ENCODE data around the gene ZNF764. TPM values are rescaled to one million over a fixed set of nuclear protein-coding genes. Genes with fewer than 3 reads are reported as not detected.
"Not testable (repeated sequence)": the region's sequence is repeated elsewhere in the genome, so short reads cannot be mapped to it uniquely, and the experiment has no call there.

Gene ZNF764
- total RNA-seq, 4 donors from 2014 or later: 12.5 to 16.7 (median 15.3) TPM

- TF ChIP-seq CTCF (IDR thresholded peaks at IDR 0.05): no peak
- TF ChIP-seq EP300 (IDR thresholded peaks at IDR 0.05): no peak
- no peak for TF ChIP-seq POLR2A (IDR thresholded peaks at IDR 0.05)
- no peak overlapping the region for H3K27ac ChIP-seq
- 94 to 96% methylated on average over 4 of the region's 4 CpGs for WGBS, 2 donors
Measured at GRCh38 chr16:30592871-30593270, 34.7 kb upstream of the ZNF764 start.

GRCh38 chr16:30590869-30591268 lies 32.7 kb upstream of the ZNF764 start:
- not testable (repeated sequence) for H3K4me3 ChIP-seq; DNase-seq (ENCODE audit: low spot score in 2 of 2); H3K4me1 ChIP-seq; H3K36me3 ChIP-seq; H3K27ac ChIP-seq; H3K27me3 ChIP-seq; H3K9me3 ChIP-seq
- 94 to 97% methylated on average over 9 of the region's 9 CpGs for WGBS, 2 donors

More at GRCh38 chr16:30592871-30593270, 34.7 kb upstream of the ZNF764 start:
- no peaks in the 10 kb centered on the region for H3K27me3 ChIP-seq
- H3K4me1 ChIP-seq: peaks cover 0 to 2% (median 0%) of the 10 kb centered on the region in 4 donors
- no peak for DNase-seq (ENCODE audit: low spot score in 2 of 2)
- no peaks in the 10 kb centered on the region for H3K9me3 ChIP-seq
- H3K36me3 ChIP-seq: no peaks in the 10 kb centered on the region
- H3K4me3 ChIP-seq: no peak overlapping the region

GRCh38 chr16:30589582-30589981 lies 31.4 kb upstream of the ZNF764 start:
- not testable (repeated sequence) for DNase-seq (ENCODE audit: low spot score in 2 of 2); H3K9me3 ChIP-seq; H3K4me3 ChIP-seq; H3K27me3 ChIP-seq; H3K36me3 ChIP-seq; H3K27ac ChIP-seq
- WGBS, 2 donors: 90 to 93% methylated on average over 2 of the region's 2 CpGs
- peaks cover 0 to 11% (median 7%) of the 10 kb centered on the region in 4 donors for H3K4me1 ChIP-seq

GRCh38 chr16:30588651-30589050 lies 30.5 kb upstream of the ZNF764 start:
- H3K4me1 ChIP-seq: peaks cover 0 to 20% (median 11%) of the 10 kb centered on the region in 4 donors
- TF ChIP-seq POLR2A (IDR thresholded peaks at IDR 0.05) (no peak), CTCF (IDR thresholded peaks at IDR 0.05) (no peak), EP300 (IDR thresholded peaks at IDR 0.05) (no peak)
- peaks cover 0 to 6% (median 0%) of the 10 kb centered on the region in 3 donors for H3K36me3 ChIP-seq
- DNase-seq (ENCODE audit: low spot score in 2 of 2): no peak
- no peak overlapping the region for H3K27ac ChIP-seq
- no peak overlapping the region for H3K4me3 ChIP-seq
- 88 to 97% methylated on average over 2 of the region's 2 CpGs for WGBS, 2 donors
- H3K9me3 ChIP-seq: no peaks in the 10 kb centered on the region
- no peaks in the 10 kb centered on the region for H3K27me3 ChIP-seq

GRCh38 chr16:30585400-30586191 lies 27.4 kb upstream of the ZNF764 start, which contains the start of gene ZNF785:
Gene ZNF785, minus strand, starts transcription at chr16:30585697. Its CDS starts 86 bp downstream, at chr16:30585611.
- WGBS, 2 donors: 0% methylated on average over 27 to 35 of the region's 50 CpGs
- DNase-seq (ENCODE audit: low spot score in 2 of 2): peak; percentile 94 to 98

More at GRCh38 chr16:30585400-30586191, 27.4 kb upstream of the ZNF764 start, which contains the start of gene ZNF785:
- Histone ChIP-seq H3K27ac (peak within 1 kb of the TSS; percentile 74 to 94 (median 92)), H3K9me3 (no peaks in the 10 kb centered on the region), H3K4me1 (peaks cover 0 to 30% (median 11%) of the 10 kb centered on the region in 4 donors), H3K4me3 (peak within 1 kb of the TSS; percentile 71 to 84 (median 77)), H3K36me3 (peaks cover 0 to 37% (median 6%) of the 10 kb centered on the region in 3 donors), H3K27me3 (no peaks in the 10 kb centered on the region)
- TF ChIP-seq POLR2A (IDR thresholded peaks at IDR 0.05) (peak in 1 of 2 donors; percentile 16), EP300 (IDR thresholded peaks at IDR 0.05) (peak; percentile 66 to 93), CTCF (IDR thresholded peaks at IDR 0.05) (peak; percentile 11 to 70 (median 38))

Data from tibial nerve (tissue), 4 donors.